HEK293 (cell line): ENCODE results near the gene PLS3.

Experiments
- CTCF ChIA-PET: fragments of 350-600 bp; formaldehyde crosslinking; extraction: SDS; loops from one replicate; lab custom pipeline; 2021; ENCODE audit warnings: antibody characterized with exemption; lab: Yijun Ruan, JAX
- POLR2A ChIA-PET: fragments of 300-600 bp; formaldehyde crosslinking; extraction: SDS; loops from one replicate; lab custom pipeline; 2020; ENCODE audit warnings: antibody characterized with exemption, inconsistent platforms; lab: Yijun Ruan, JAX
- H3K27ac ChIP-seq: fragments of 200-500 bp; sonication (Bioruptor generic); 2 replicates; pipeline ENCODE4 v1.5.1; 2014; ENCODE audit warnings: low read depth, low read length, control low read depth, inconsistent platforms; ENCODE audit errors: extremely low read depth
- H3K36me3 ChIP-seq, 2 experiments: fragments of 200-500 bp in 1 of 2; sonication (Bioruptor generic) in 1 of 2; 1 replicate in 1 of 2; 2 replicates in 1 of 2; pipeline ENCODE4 v1.5.1; 2014 to 2017; ENCODE audit warnings: inconsistent platforms in 2 of 2, low read length in 2 of 2; ENCODE audit not compliant: control insufficient read depth in 2 of 2, insufficient read depth in 1 of 2
- H3K4me1 ChIP-seq: fragments of 200-500 bp; sonication (Bioruptor generic); 2 replicates; pipeline ENCODE4 v1.5.1; 2014; ENCODE audit warnings: mild to moderate bottlenecking, low read length, inconsistent platforms; ENCODE audit not compliant: control insufficient read depth, insufficient read depth
- H3K4me3 ChIP-seq: 2 replicates; pipeline ENCODE4 v1.5.1; 2011; ENCODE audit warnings: low read depth, mild to moderate bottlenecking, control low read depth, low read length, moderate library complexity
- H3K9me3 ChIP-seq: fragments of 200-500 bp; sonication (Bioruptor generic); 2 replicates; pipeline ENCODE4 v1.5.1; 2014; ENCODE audit warnings: low read depth, low read length, inconsistent platforms; ENCODE audit not compliant: control insufficient read depth, insufficient read depth
- HOXC10 ChIP-seq: sonication (generic); formaldehyde crosslinking; IDR thresholded peaks from 2 replicates; pipeline ENCODE4 v1.8.1; 2023; ENCODE audit warnings: mild to moderate bottlenecking, missing genetic modification reagents
- OVOL3 ChIP-seq: fragments of 450-650 bp; formaldehyde crosslinking; IDR thresholded peaks from 2 replicates; pipeline ENCODE4 v1.5.1; 2016; ENCODE audit warnings: missing biosample characterization, missing genetic modification characterization
- ZBTB21 ChIP-seq: fragments of 450-650 bp; formaldehyde crosslinking; IDR thresholded peaks from 2 replicates; pipeline ENCODE4 v1.5.1; 2017; ENCODE audit warnings: missing biosample characterization, missing genetic modification characterization
- ZNF211 ChIP-seq: fragments of 450-650 bp; formaldehyde crosslinking; IDR thresholded peaks from 2 replicates; pipeline ENCODE4 v1.5.1; 2016; ENCODE audit warnings: low read depth, missing biosample characterization, missing genetic modification characterization
- ZNF24 ChIP-seq: fragments of 450-650 bp; formaldehyde crosslinking; IDR thresholded peaks from 2 replicates; pipeline ENCODE4 v1.5.1; 2016; ENCODE audit warnings: missing biosample characterization, missing genetic modification characterization
- ZNF248 ChIP-seq: fragments of 450-650 bp; formaldehyde crosslinking; IDR thresholded peaks from 2 replicates; pipeline ENCODE4 v1.5.1; 2017; ENCODE audit warnings: missing biosample characterization, missing genetic modification characterization
- ZNF518A ChIP-seq: fragments of 450-650 bp; formaldehyde crosslinking; conservative IDR thresholded peaks from 2 replicates; pipeline ENCODE4 v1.5.1; 2016; ENCODE audit warnings: low read depth, missing biosample characterization, missing genetic modification characterization
- ZNF548 ChIP-seq: fragments of 450-650 bp; formaldehyde crosslinking; IDR thresholded peaks from 2 replicates; pipeline ENCODE4 v1.5.1; 2016; ENCODE audit warnings: missing biosample characterization, missing genetic modification characterization
- ZNF555 ChIP-seq: fragments of 450-650 bp; formaldehyde crosslinking; conservative IDR thresholded peaks from 2 replicates; pipeline ENCODE4 v1.5.1; 2017; ENCODE audit warnings: missing biosample characterization, mild to moderate bottlenecking, missing genetic modification characterization, inconsistent platforms
- ZNF560 ChIP-seq: fragments of 450-650 bp; formaldehyde crosslinking; IDR thresholded peaks from 2 replicates; pipeline ENCODE4 v1.5.1; 2017; ENCODE audit warnings: missing biosample characterization, missing genetic modification characterization, borderline replicate concordance
- ZNF623 ChIP-seq: fragments of 450-650 bp; formaldehyde crosslinking; IDR thresholded peaks from 2 replicates; pipeline ENCODE4 v1.5.1; 2016; ENCODE audit warnings: missing biosample characterization, missing genetic modification characterization
- ZNF639 ChIP-seq: fragments of 450-650 bp; formaldehyde crosslinking; IDR thresholded peaks from 2 replicates; pipeline ENCODE4 v1.5.1; 2016; ENCODE audit warnings: missing biosample characterization, missing genetic modification characterization
- ZNF701 ChIP-seq: fragments of 450-650 bp; formaldehyde crosslinking; IDR thresholded peaks from 2 replicates; pipeline ENCODE4 v1.5.1; 2016; ENCODE audit warnings: missing biosample characterization, missing genetic modification characterization
- TF ChIP-seq, protein P1 (sequence below): fragments of 450-650 bp; formaldehyde crosslinking; IDR thresholded peaks from 2 replicates; pipeline ENCODE4 v1.5.1; 2016; ENCODE audit warnings: missing biosample characterization, missing genetic modification characterization, borderline replicate concordance
- TF ChIP-seq, protein P2 (sequence below): fragments of 450-650 bp; formaldehyde crosslinking; conservative IDR thresholded peaks from 2 replicates; pipeline ENCODE4 v1.5.1; 2016; ENCODE audit warnings: low read depth, missing biosample characterization, missing genetic modification characterization

Gene PLS3

DNA sequence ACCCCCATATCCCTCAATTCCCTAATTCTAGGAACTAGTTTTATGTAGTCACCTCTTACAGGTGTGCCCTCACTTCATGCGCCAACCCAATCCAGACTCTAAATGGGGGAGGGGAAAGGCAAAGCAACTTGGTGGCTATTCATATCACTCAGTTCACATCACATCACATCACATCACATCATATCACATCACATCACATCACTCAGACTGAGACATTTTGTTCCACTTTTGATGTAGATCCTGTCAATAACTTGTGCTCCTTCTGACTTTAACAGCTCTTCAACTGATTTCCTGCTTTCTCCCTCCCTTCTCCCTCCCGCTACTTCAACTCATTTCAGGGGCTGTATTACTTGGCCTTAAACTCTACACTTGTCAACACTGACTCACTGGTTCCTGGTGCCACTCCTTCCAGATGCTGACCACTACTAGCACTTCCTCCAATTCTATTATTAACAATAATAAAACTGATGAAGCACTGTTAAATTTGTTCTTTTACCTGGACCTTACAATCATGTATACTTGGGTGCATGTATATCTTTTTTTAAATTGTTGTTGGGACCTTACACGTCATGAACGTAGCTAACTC, 29.1 kb upstream of the PLS3 start (continued):
- TF ChIP-seq ZNF518A (tag by site-specific recombination): no peak
- TF ChIP-seq, protein P1, sequence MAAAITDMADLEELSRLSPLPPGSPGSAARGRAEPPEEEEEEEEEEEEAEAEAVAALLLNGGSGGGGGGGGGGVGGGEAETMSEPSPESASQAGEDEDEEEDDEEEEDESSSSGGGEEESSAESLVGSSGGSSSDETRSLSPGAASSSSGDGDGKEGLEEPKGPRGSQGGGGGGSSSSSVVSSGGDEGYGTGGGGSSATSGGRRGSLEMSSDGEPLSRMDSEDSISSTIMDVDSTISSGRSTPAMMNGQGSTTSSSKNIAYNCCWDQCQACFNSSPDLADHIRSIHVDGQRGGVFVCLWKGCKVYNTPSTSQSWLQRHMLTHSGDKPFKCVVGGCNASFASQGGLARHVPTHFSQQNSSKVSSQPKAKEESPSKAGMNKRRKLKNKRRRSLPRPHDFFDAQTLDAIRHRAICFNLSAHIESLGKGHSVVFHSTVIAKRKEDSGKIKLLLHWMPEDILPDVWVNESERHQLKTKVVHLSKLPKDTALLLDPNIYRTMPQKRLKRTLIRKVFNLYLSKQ (tag by site-specific recombination): no peak
- no peak for TF ChIP-seq ZNF24 (tag by site-specific recombination)

DNA sequence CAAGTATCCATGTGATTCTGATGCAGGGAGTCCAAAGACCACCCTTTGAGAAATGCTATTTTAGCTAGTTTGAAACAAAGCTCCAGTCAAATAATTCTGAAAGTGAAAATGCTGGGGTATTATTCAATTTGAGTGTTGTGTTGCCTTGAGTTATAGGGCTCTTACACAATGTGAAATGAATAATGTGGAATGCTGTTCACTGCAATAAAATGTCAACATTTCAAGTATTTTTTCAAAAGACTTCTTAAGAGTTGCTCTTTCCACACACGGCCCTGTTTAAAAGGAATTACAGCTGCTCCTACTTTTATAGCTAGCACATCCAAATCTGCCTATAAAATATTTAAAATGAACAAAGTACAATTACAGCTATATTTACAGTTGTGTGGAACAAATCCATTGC, 27.5 kb upstream of the PLS3 start:
- CTCF ChIA-PET: interaction anchor here (0.7 to 1.2 kb wide), 3 partner anchors 25 to 203 kb away, joined by 3 read pairs; no protein-coding TSS in a partner anchor
- Histone ChIP-seq H3K27ac (no peak overlapping the region), H3K36me3 (no peaks in the 10 kb centered on the region), H3K4me1 (no peaks in the 10 kb centered on the region), H3K4me3 (no peak overlapping the region), H3K9me3 (no peaks in the 10 kb centered on the region)
- POLR2A ChIA-PET: no interaction called here
- TF ChIP-seq OVOL3: no peak

- Histone ChIP-seq H3K4me1 (no peaks in the 10 kb centered on the region), H3K27ac (no peak overlapping the region), H3K9me3 (no peaks in the 10 kb centered on the region), H3K4me3 (no peak overlapping the region), H3K36me3 (no peaks in the 10 kb centered on the region)
- ChIA-PET POLR2A (no interaction called here), CTCF (interaction anchor here (1.2 kb wide), 1 partner anchor 204 kb away, joined by 3 read pairs; no protein-coding TSS in a partner anchor)
- TF ChIP-seq ZNF623: peak; percentile 64
- TF ChIP-seq ZNF548 (tag by site-specific recombination): no peak
- TF ChIP-seq, protein P1 (tag by site-specific recombination): 0 out of 2 replicates have a peak, but pooled peaks have one; percentile 33
- TF ChIP-seq HOXC10 (CRISPR knock-in tag): no peak
- peak; percentile 43; the same call in 1 of the 2 replicates for TF ChIP-seq ZBTB21 (tag by site-specific recombination)
- no peak for TF ChIP-seq ZNF701 (tag by site-specific recombination)
- TF ChIP-seq ZNF639: no peak
- no peak for TF ChIP-seq ZNF248
- TF ChIP-seq, protein P2, sequence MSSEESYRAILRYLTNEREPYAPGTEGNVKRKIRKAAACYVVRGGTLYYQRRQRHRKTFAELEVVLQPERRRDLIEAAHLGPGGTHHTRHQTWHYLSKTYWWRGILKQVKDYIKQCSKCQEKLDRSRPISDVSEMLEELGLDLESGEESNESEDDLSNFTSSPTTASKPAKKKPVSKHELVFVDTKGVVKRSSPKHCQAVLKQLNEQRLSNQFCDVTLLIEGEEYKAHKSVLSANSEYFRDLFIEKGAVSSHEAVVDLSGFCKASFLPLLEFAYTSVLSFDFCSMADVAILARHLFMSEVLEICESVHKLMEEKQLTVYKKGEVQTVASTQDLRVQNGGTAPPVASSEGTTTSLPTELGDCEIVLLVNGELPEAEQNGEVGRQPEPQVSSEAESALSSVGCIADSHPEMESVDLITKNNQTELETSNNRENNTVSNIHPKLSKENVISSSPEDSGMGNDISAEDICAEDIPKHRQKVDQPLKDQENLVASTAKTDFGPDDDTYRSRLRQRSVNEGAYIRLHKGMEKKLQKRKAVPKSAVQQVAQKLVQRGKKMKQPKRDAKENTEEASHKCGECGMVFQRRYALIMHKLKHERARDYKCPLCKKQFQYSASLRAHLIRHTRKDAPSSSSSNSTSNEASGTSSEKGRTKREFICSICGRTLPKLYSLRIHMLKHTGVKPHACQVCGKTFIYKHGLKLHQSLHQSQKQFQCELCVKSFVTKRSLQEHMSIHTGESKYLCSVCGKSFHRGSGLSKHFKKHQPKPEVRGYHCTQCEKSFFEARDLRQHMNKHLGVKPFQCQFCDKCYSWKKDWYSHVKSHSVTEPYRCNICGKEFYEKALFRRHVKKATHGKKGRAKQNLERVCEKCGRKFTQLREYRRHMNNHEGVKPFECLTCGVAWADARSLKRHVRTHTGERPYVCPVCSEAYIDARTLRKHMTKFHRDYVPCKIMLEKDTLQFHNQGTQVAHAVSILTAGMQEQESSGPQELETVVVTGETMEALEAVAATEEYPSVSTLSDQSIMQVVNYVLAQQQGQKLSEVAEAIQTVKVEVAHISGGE (tag by site-specific recombination): peak; percentile 78
- no peak for TF ChIP-seq ZNF560
- peak; percentile 87 for TF ChIP-seq ZNF555 (tag by site-specific recombination)
- no peak for TF ChIP-seq ZNF211 (tag by site-specific recombination)
Measured at GRCh38 chrX:115534383-115534782, 26.6 kb upstream of the PLS3 start.
